NCI-H1436 treated with DMSO at 0.1 percent for 48 hours (cell line): Measurements from ENCODE around the gene GPAT3.
"Not testable (repeated sequence)": the region's sequence is repeated elsewhere in the genome, so short reads cannot be mapped to it uniquely, and the experiment has no call there.

ENCODE experiments used
- DNase-seq: peaks from one replicate; lab custom pipeline; 2025; lab: John Stamatoyannopoulos, UW

GPAT3 gene

DNA sequence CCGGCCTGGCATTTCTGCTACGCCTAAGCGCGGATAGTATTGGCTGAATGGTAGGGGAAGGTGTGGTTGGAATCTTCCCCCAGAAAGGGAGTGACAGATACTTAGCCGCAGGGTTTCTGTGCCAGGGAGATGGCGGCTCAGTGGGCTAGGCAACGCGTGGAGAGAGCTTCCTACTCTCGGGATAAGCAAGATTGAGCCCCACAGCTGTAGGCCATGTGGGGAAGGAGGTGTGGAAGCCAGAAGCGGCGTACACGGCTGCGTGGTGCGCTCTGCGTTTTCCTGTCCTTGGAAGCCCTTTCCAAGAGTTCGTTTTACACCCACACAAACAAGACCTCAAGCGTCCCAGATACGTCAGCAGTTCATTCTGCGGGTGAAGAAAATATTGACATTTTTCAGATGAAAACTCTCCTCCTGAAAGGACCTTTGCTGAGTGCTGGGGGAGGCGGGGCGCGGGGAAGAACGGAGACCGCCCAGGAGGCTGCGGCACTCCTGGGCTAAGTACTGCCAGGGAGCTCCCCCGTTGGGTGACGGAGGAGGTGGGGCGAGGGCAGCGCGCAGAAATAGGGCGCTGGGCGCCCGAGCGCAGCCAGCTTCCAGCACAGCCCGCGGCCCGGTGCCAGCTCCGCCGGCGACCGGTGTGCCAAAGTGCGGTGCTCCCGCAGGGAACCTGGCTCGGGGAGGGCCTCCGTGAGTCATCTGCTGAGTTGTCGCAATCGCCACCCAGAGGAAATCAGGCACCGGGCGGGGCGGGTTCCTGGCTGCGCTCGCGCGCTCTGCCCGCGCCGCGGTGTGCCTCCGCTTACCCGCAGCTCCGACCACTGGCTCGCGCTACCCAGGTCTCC is at the start of gene GPAT3:
GPAT3 (plus strand) TSS at position 589 of the 842 bp plus-strand sequence. CDS start 515 bp downstream, outside the sequence.
- DNase-seq, result peak; percentile 8

- DNase-seq, result no peak
These were observed 49.3 kb upstream of the GPAT3 start for GRCh38 chr4:83486457-83487129.

DNA sequence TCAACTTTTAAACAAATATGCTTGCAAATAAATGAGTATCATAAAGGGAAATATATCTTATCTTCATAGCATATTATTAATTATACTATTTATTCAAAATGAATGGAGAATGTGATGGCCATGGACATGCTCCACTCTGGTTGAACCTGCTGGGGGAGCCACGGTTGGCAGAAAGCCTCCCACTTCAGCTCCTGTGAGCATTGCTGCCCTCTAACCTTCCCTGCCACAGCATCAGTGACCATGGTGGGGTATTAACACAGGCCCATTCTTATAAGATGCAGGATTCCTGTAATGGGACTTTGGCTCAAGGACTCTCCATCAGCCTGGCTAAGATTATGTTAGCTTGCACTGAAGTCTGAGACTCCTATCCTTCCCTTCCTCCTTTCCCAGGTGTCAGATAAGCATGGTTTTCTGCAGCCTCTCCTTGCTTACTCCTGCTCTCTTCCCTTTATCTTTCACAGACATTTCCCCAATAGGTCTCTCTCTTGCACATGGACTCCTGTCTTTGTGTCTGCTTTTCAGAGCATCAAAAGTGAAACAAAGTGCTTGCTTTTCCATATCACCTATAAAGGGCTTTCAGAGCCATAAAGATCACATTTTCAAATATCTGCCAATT is 46.1 kb upstream of the GPAT3 start:
- DNase-seq, result no peak

- DNase-seq, result no peak
These were observed 44.9 kb upstream of the GPAT3 start for GRCh38 chr4:83490876-83491450.

DNA sequence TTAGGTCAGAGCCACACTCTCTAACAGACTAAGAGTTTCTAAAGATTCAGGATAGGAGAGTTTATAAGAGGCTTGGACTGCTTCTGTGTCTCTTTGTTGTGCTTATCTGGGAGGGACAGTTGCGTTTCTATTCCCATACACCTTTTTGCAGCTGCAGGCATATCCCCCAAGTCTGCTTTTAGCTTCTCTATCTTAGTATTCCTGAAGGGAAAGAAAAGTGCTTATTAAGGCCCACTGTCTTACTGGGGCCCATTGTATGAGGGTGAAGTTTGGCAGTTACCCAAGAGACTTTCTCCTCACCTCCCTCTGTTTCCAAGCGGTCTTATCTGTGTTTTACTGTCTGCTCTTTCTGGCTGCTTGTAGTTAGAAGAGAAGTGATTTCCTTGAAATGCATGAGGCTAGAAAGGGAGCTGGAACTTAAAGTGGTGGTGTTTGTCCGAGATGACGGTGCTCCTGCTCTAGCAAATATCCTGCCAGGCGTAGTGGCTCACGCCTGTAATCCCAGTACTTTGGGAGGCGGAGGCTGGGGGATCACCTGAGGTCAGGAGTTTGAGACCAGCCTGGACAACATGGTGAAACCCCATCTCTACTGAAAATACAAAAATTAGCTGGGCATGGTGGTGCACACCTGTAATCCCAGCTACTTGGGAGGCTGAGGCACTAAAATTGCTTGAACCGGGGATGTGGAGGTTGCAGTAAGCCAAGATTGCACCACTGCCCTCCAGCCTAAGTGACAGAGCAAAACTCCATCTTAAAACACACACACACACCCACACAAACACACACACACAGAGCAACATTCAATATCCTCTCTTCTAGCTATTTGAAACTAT is 39.6 kb upstream of the GPAT3 start:
- not testable (repeated sequence) for DNase-seq

DNA sequence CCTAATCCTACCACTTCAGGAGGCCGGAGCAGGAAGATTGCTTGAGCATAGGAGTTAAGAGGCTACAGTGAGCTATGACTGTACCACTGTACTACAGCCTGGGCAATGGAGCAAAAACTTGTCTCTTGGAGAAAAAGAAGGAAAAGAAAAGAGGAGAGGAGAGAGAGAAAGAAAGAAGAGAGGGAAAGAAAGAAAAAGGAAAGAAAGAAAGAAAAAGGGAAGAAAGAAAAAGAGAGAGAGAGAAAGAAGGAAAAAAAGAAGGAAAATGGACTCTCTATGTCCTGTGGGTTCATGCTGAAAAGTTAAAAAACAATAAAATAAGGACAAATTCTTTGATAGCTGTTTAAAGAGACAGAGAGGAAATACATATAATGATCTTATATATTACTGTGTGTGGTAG is 37.7 kb upstream of the GPAT3 start:
- DNase-seq, result no peak

DNA sequence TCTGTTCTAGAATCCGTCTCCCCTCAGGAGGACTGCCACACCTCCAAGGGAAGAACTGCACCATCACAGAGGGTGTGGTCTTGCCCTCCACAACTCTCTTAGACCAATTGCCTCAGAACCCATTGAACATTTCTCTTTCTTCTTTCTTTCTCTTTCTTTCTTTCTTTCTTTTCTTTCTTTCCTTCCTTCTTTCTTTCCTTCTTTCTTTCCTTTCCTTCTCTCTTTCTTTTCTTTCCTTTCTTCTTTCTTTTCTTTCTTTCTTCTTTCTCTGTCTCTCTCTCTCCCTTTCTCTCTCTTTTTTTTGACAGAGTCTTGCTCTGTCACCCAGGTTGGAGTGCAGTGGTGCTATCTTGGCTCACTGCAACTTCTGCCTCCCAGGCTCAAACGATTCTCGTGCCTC is 34.2 kb upstream of the GPAT3 start:
- DNase-seq, result not testable (repeated sequence)

DNA sequence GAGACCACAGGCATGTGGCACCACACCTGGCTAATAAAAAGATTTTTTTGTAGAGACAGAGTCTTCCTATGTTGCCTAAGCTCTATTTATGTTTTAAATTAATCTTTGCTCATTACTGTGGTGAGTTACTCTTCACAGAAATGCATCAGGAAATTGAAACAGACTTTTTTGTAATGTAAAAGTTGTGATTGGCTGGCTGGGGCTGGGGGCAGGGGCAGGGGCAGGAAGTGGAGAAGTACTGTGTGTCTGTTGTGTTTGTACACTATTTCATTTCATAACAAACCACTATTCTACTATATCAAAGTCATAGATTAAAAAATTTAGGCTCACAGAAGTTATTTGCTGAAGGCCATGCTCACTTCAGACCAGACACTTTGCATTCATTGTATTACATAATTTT is 31.9 kb upstream of the GPAT3 start:
- no peak for DNase-seq

DNA sequence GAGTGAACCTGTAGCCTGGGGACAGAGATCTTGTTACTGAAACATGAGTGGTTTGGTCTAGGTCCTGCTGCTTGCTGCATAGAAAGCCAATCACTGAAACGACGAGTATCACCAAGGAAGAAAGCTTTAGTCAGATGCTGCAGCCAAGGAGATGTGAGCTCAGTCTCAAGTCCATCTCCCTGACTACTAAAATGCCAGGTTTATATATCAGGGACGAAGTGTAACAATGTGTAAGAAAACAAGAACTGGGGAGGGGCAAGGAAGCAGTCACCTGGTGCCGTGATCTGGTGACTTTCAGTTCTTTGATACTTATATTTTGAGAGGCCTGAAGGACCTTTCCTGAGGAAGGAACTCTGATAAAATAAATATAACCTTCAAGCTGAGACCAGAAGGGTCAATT is 31.4 kb upstream of the GPAT3 start:
- DNase-seq, result no peak

GRCh38 chr4:83504996-83505395 is 30.9 kb upstream of the GPAT3 start:
- DNase-seq, result no peak

- DNase-seq, result peak; percentile 23
These were observed 26.7 kb upstream of the GPAT3 start for GRCh38 chr4:83509156-83509585.

DNA sequence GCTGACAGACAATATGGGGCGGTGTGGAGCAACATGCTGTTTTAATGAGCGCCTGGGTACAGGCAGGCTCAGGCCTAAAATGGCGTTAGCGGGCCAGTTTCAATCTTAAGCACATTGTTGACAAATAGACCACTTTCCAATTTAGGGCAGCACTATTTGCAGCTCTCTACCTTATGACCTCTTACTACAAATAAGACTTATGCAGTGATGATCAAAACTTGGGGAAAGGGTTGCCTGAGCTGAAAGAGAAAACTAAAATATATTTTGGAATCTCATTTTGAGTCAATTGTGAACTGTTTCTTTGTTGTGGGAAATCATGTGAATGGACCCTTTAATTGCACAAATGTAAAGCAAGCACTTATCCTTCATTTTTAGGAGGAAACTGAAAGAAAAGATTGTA is 25.5 kb upstream of the GPAT3 start:
- no peak for DNase-seq

DNA sequence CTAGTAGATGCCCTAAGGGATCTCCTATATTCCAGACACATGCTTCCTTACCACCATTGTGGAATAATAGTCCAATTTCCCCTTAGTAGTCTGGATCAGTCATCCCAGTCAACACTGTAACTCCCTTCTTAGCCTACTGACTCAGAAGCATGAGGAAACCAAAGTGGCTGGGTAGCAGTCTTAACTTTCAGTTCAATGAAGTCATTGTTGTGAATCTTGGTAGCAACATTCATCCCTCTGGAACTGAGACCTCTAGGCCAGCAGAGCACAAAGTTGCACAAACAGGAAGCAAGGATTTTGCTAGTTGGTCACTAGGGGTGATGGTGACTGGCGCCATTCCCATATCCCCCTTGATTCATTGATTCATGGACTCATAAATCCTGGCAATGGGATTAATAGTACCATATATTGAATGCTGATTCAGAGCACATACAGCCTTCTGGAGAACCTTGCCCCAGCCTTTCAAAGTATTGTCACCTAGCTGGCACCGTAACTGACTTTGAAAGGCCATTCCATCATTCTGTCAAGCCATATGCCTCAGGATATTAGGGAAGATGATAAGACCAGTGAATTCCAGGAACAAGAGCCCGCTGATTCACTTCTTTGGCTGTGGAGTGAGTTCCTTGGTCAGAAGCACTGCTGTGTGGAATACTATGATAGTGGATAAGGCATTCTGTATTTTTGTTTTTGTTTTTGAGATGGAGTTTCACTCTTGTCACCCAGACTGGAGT is 19.7 kb upstream of the GPAT3 start:
- no peak for DNase-seq

DNA sequence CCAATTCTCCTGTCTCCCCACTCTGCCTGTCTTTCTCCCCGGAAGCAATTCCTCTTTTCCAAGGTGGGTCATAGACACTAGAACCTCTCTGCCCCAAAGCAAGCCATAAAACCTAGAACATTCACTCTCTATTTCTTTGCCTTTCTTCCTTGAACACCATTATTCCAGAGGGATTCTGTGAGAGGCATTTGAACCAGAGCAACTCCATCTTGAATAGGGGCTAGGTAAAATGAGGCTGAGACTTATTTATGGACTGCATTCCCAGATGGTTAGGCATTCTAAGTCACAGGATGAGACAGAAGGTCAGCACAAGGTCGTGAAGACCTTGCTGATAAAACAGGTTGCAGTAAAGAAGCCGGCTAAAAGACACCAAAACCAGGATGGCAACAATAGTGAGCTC is 13.7 kb upstream of the GPAT3 start:
- no peak for DNase-seq

GRCh38 chr4:83527671-83528070 is 8.2 kb upstream of the GPAT3 start:
- no peak for DNase-seq

DNA sequence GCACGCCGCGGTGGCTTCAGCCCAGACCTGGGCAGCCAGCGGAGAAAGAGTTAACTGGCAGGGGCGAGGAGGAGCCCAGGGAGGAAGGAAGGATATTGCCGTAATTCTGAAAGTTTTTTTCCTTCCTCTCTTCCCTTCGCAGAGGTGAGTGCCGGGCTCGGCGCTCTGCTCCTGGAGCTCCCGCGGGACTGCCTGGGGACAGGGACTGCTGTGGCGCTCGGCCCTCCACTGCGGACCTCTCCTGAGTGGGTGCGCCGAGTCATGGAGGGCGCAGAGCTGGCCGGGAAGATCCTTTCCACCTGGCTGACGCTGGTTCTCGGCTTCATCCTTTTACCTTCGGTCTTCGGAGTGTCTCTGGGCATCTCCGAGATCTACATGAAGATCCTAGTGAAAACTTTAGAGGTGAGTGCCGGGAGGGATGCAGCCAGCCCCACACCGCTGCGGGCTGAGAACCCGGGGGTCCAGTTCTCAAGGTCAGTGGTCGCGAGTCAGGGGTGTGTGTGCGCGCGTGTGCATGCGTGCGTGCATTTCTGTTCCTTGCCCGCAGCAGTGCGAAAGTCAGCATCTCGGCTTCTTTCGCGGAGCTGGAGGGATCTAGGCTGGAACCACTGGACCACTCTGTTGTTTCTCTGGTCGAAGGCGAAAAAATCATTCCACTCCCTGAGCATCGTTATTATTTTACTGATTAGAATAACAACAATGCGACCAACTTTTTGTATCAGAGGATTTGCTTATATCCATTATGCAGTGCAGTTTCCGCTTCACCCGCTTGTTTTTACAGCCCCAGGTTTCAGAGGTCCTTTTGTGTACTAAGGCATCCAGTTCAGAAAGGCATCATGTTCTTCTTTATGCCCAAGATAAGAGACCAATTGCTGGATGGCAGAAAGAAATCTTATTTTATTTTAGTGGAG is 709 bp downstream of the GPAT3 start:
- DNase-seq, result no peak

DNA sequence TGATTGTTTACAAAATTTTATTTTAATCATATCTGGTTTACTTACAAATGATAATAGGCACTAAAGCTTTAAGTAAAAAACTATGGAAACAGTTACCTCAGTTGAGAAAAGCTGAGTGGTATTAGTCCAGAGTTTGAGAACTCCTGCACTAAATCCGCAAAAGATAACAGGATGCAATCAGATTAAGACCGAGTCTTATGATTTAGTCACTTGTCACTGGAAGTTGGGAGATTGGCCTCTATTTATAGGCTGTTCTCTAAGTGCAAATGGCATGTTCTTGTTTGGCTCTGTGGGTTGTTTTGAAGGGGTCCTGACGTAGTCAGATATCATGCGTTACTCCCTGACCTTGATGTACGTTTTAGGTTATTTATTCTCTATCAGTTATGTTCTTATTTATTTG is 6.3 kb downstream of the GPAT3 start:
- no peak for DNase-seq

DNA sequence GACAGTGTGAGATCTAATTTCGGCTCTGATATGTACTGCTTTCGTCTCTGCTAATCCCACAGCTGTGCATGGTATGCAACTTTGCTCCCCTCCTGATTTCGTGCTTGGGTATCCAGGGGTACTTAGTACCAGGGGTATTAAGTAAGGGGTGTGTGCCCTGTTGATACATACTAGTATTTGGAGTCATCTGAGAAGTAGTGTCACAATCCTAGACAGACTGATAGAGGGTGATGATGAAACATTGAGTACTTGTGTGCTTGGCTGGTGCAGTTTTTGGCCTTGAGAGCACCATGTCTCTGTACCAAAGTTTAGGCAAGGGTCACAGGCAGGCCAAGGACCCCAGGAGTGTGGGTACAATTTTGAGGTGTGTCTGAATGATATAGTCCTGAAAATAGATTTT is 10.9 kb downstream of the GPAT3 start:
- DNase-seq, result no peak

DNA sequence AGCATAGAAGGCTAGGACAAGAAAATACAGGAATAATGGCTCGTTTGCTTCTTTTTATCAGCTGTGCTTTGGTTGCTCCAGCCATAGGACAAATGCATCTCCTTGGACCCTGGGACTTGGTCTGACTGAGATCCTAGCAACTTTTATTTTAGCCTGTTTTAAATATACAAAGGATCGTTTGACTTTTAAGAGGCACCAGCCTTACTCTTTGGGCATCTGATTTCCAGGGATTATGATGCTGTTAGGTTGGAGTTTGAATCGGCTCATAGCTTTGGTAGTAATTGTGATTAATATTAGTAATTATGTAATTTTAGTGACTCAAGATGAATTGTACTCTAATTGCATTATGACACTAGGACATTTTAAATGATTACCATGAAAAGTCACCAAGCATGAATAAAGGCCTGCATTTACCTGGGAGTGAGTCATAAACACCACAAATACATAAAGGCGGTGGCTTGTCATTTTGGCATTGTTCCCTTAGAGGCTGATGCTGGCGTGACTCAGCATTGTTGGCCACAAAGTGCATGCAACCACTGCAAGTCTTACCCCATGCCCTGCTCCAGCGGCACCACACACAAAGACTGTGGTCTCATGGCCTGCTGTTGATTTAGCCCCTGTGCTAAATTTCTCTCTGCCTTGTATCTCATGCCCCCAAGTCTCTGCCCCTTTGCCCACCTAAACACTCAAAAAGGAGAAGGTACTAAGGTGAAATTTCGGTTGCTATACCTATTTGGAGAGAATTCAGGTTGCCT is 12.4 kb downstream of the GPAT3 start:
- peak; percentile 86 for DNase-seq
